Caco-2 (cell line): ENCODE results near the gene CFAP107. TPM values are rescaled to one million over a fixed set of nuclear protein-coding genes. Genes with fewer than 3 reads are reported as not detected.

Source experiments
- BruUV-seq: library from RNA; stranded (reverse); fragments of 400-500 nt; replicated peaks from 2 replicates; lab custom pipeline; 2021; lab: Mats Ljungman, UMichigan
- CTCF ChIA-PET: fragments of 300-600 bp; sonication (Branson Sonifier 250); formaldehyde crosslinking; loops from one replicate; lab custom pipeline; 2022; ENCODE audit warnings: antibody characterized with exemption; lab: Charles Lee
- POLR2A ChIA-PET: fragments of 300-600 bp; sonication (Branson Sonifier 250); formaldehyde crosslinking; loops from one replicate; lab custom pipeline; 2022; ENCODE audit warnings: antibody characterized with exemption; lab: Charles Lee
- DNase-seq, 2 experiments: peaks; one replicate each; pipeline versions ENCODE4 v3.0.0 to v3.0.0-alpha.2; 2020 to 2022
- H3K27me3 ChIP-seq: replicated peaks from 2 replicates; pipeline ENCODE4 v1.6.0; 2011; ENCODE audit warnings: low read length; ENCODE audit not compliant: control insufficient read depth, insufficient read depth
- H3K36me3 ChIP-seq: 2 replicates; pipeline ENCODE4 v1.5.1; 2011; ENCODE audit warnings: low read length; ENCODE audit not compliant: control insufficient read depth, insufficient read depth
- H3K4me1 ChIP-seq: fragments of 250-450 bp; sonication (Bioruptor Pico); 2 replicates; pipeline ENCODE4 v1.5.1; 2020; ENCODE audit warnings: mild to moderate bottlenecking
- H3K4me3 ChIP-seq: 2 replicates; pipeline ENCODE4 v1.5.1; 2011; ENCODE audit warnings: low read depth, mild to moderate bottlenecking, control low read depth, low read length
- H3K9me3 ChIP-seq: fragments of 250-450 bp; sonication (Bioruptor Pico); 2 replicates; pipeline ENCODE4 v1.5.1; 2020; ENCODE audit warnings: mild to moderate bottlenecking, moderate library complexity
- H3K27ac Mint-ChIP-seq: one replicate; pipeline ENCODE4 v1.8.0; 2022; ENCODE audit warnings: mixed read lengths; ENCODE audit not compliant: unreplicated experiment
- H3K27me3 Mint-ChIP-seq: one replicate; pipeline ENCODE4 v1.8.0; 2022; ENCODE audit warnings: mixed read lengths; ENCODE audit not compliant: insufficient read depth, unreplicated experiment
- H3K36me3 Mint-ChIP-seq: one replicate; pipeline ENCODE4 v1.8.0; 2022; ENCODE audit warnings: mild to moderate bottlenecking, mixed read lengths; ENCODE audit not compliant: insufficient read depth, unreplicated experiment
- H3K4me1 Mint-ChIP-seq: one replicate; pipeline ENCODE4 v1.8.0; 2022; ENCODE audit warnings: low read depth, mixed read lengths; ENCODE audit not compliant: unreplicated experiment
- H3K4me3 Mint-ChIP-seq: one replicate; pipeline ENCODE4 v1.8.0; 2022; ENCODE audit warnings: mild to moderate bottlenecking, moderate library complexity, mixed read lengths; ENCODE audit not compliant: unreplicated experiment
- H3K9me3 Mint-ChIP-seq: one replicate; pipeline ENCODE4 v1.8.0; 2022; ENCODE audit warnings: mixed read lengths; ENCODE audit not compliant: unreplicated experiment
- CTCF ChIP-seq, 2 experiments: fragments of 200-600 bp in 1 of 2; IDR thresholded peaks; 1 replicate in 1 of 2; 2 replicates in 1 of 2; pipeline versions ENCODE4 v1.5.1 to v1.8.0; 2011 to 2022; ENCODE audit warnings: antibody characterized with exemption in 1 of 2, control low read depth in 1 of 2, inconsistent platforms in 1 of 2, low read depth in 1 of 2, low read length in 1 of 2, mild to moderate bottlenecking in 1 of 2, moderate library complexity in 1 of 2; ENCODE audit not compliant: insufficient read depth in 1 of 2, severe bottlenecking in 1 of 2, unreplicated experiment in 1 of 2
- intact Hi-C: fragments of 100-400 bp; cut with micrococcal nuclease; formaldehyde crosslinking; loops from one replicate; pipeline ENCODE4 v1.10.0; 2022; ENCODE audit not compliant: unreplicated experiment
- total RNA-seq: library from RNA; stranded (reverse); gene quantifications from 2 replicates; pipeline ENCODE4 v1.2.3, GENCODE V29; 2022

CFAP107 gene
- total RNA-seq, 1 experiment from 2014 or later = not detected

GRCh38 chr1:12754738-12755137, 8.7 kb downstream of the CFAP107 start:
- Mint-ChIP-seq H3K4me1 (peaks cover 2% of the 10 kb centered on the region), H3K27ac (no peak overlapping the region), H3K36me3 (no peaks in the 10 kb centered on the region), H3K27me3 (peaks cover 16% of the 10 kb centered on the region), H3K4me3 (no peak overlapping the region), H3K9me3 (peaks cover 12% of the 10 kb centered on the region)
- Histone ChIP-seq H3K9me3 (peaks cover 4% of the 10 kb centered on the region; the same call in 1 of the 2 replicates), H3K36me3 (no peaks in the 10 kb centered on the region), H3K4me1 (no peaks in the 10 kb centered on the region), H3K4me3 (no peak overlapping the region), H3K27me3 (no peaks in the 10 kb centered on the region)
- intact Hi-C loops = no loop called here
- TF ChIP-seq CTCF (IDR thresholded peaks at IDR 0.05; ENCODE audit: insufficient read depth in 1 of 2, low read depth in 1 of 2, low read length in 1 of 2, severe bottlenecking in 1 of 2, unreplicated experiment in 1 of 2) = no peak
- ChIA-PET CTCF (no interaction called here), POLR2A (no interaction called here)
- no peak for DNase-seq
- BruUV-seq = no TSS peak

- Mint-ChIP-seq H3K27ac (no peak overlapping the region), H3K4me1 (peaks cover 6% of the 10 kb centered on the region), H3K36me3 (no peaks in the 10 kb centered on the region), H3K9me3 (no peaks in the 10 kb centered on the region), H3K4me3 (no peak overlapping the region), H3K27me3 (peaks cover 6% of the 10 kb centered on the region)
- no peak for DNase-seq
- TF ChIP-seq CTCF (IDR thresholded peaks at IDR 0.05; ENCODE audit: insufficient read depth in 1 of 2, low read depth in 1 of 2, low read length in 1 of 2, severe bottlenecking in 1 of 2, unreplicated experiment in 1 of 2) = no peak
- H3K27me3 ChIP-seq = no peaks in the 10 kb centered on the region
- no peaks in the 10 kb centered on the region for H3K36me3 ChIP-seq
- BruUV-seq = no TSS peak
- no peaks in the 10 kb centered on the region for H3K9me3 ChIP-seq
- no peaks in the 10 kb centered on the region for H3K4me1 ChIP-seq
- ChIA-PET POLR2A (no interaction called here), CTCF (no interaction called here)
- H3K4me3 ChIP-seq = no peak overlapping the region
- intact Hi-C loops = no loop called here
Measured at GRCh38 chr1:12756273-12756672, 10.3 kb downstream of the CFAP107 start.

GRCh38 chr1:12756768-12757413, 10.9 kb downstream of the CFAP107 start:
- no peak for DNase-seq
- POLR2A ChIA-PET = no interaction called here
- H3K36me3 Mint-ChIP-seq = no peaks in the 10 kb centered on the region
- no peak for TF ChIP-seq CTCF (IDR thresholded peaks at IDR 0.05; ENCODE audit: insufficient read depth in 1 of 2, low read depth in 1 of 2, low read length in 1 of 2, severe bottlenecking in 1 of 2, unreplicated experiment in 1 of 2)
- no peak overlapping the region for H3K27ac Mint-ChIP-seq
- no peaks in the 10 kb centered on the region for H3K4me1 ChIP-seq
- CTCF ChIA-PET = no interaction called here
- no peaks in the 10 kb centered on the region for H3K27me3 ChIP-seq
- H3K36me3 ChIP-seq = no peaks in the 10 kb centered on the region
- peaks cover 6% of the 10 kb centered on the region for H3K27me3 Mint-ChIP-seq
- H3K4me3 ChIP-seq = no peak overlapping the region
- no TSS peak for BruUV-seq
- no peak overlapping the region for H3K4me3 Mint-ChIP-seq
- no peaks in the 10 kb centered on the region for H3K9me3 Mint-ChIP-seq
- H3K4me1 Mint-ChIP-seq = peaks cover 6% of the 10 kb centered on the region
- intact Hi-C loops = no loop called here
- H3K9me3 ChIP-seq = no peaks in the 10 kb centered on the region
